Measurements from ENCODE around the gene PDGFB.

DNA sequence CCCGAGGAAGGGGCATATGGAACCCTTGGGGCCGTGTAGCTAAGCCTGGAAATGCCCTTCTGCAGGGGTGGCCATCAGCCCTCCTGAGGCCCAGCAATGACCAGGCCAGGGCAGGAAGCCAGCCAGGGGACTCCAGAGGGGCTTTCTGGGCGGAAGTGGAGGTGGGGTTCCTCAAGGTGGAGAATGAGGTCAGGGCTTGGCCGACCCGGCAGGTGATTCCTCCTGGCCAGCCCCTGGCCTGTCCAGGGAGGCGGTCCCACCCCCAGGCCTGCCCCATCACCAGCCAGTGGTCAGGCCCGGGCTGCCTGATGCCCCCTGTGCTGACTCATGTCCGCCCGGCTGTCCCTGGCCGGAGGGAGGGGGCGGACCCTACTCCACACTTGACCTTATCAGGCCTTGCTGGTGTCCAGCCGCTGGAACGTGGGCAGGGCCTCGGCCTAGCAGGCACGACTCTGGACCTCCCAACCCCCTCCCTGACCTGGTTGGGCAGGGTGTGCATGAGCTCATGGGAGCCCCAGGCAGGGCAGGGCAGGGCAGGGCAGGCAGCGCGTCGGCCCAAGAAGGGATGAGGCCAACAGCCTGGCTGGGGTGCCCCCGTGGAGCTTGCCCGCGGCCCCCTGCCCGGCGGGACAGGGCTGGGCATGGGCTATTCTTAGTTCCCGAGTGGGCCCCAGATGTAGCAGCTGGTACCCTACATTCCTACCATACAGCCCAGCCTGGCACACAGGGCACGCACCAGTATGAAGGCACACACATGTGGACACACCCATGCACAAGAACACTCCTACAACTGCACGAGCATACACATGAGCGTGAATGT lies 38.8 kb upstream of the PDGFB start:
- TF ChIP-seq CTCF (IDR thresholded peaks at IDR 0.05) (no peak), POLR2AphosphoS5 (IDR thresholded peaks at IDR 0.05; ENCODE audit: insufficient read depth in 1 of 2, low read depth in 1 of 2) (peak in 1 of 2 donors; percentile 60), POLR2A (IDR thresholded peaks at IDR 0.05) (no peak)

Data from vagina (tissue), 2 donors.